Upper lobe of right lung (tissue), 1 donor: Measurements from ENCODE around the gene FKBP15. TPM values are rescaled to one million over a fixed set of nuclear protein-coding genes. Genes with fewer than 3 reads are reported as not detected.
"Not testable (repeated sequence)": the region's sequence is repeated elsewhere in the genome, so short reads cannot be mapped to it uniquely, and the experiment has no call there.

ENCODE experiments used
- ATAC-seq: fragments of 200-7000 bp; cut with Tn5 transposase; one replicate; pipeline ENCODE4 v1.9.1; 2020; ENCODE audit warnings: mild to moderate bottlenecking, moderate library complexity
- DNase-seq: peaks from one replicate; pipeline ENCODE4 v3.0.0-alpha.2; 2020
- H3K27ac ChIP-seq: fragments of 200-600 bp; one replicate; pipeline ENCODE4 v1.8.0; 2022
- H3K27me3 ChIP-seq: fragments of 200-600 bp; one replicate; pipeline ENCODE4 v1.8.0; 2022; ENCODE audit warnings: mild to moderate bottlenecking
- H3K36me3 ChIP-seq: fragments of 200-600 bp; one replicate; pipeline ENCODE4 v1.8.0; 2022
- H3K4me1 ChIP-seq: fragments of 200-600 bp; one replicate; pipeline ENCODE4 v1.8.0; 2022
- H3K4me3 ChIP-seq: fragments of 200-600 bp; one replicate; pipeline ENCODE4 v1.8.0; 2022; ENCODE audit warnings: mild to moderate bottlenecking
- H3K9me3 ChIP-seq: fragments of 200-600 bp; one replicate; pipeline ENCODE4 v1.8.0; 2022
- CTCF ChIP-seq: fragments of 200-600 bp; IDR thresholded peaks from one replicate; pipeline ENCODE4 v1.8.0; 2022; ENCODE audit warnings: antibody characterized with exemption
- intact Hi-C: fragments of 100-400 bp; cut with DNase I; formaldehyde crosslinking; loops from one replicate; pipeline ENCODE4 v1.11.0; 2022
- total RNA-seq: library from RNA; stranded (reverse); fragmentation: NEBNext Ultra II Directional; extraction: Animal tissue kit (Norgen Biotek cat#: 25700); gene quantifications from one replicate; pipeline ENCODE4 v1.2.1, GENCODE V29; 2021
- donor health status: DM: no; HTN: yes; CAD: no; lungs with severe emphysema.

Gene FKBP15
- total RNA-seq, 1 donor from 2014 or later: 60.6 TPM

DNA sequence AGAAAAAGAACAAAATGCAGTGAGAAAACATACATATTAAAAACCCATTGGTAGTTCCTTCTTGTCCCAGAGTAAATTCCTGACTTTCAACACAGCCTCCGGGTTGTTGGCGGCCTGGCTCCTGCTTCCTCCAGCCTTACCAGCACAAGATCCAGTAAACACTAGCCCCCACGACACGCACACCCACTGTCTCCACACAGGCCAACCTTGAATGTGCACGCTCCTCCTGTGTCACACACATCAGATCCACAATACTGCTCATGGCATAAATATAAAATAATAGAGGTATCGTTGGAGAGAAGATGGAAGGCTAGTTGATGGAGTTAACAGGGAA lies 72.7 kb downstream of the FKBP15 start:
- intact Hi-C loops: no loop called here
- no peak for TF ChIP-seq CTCF
- no peak overlapping the region for H3K27ac ChIP-seq

GRCh38 chr9:113143432-113144227 lies 77.4 kb downstream of the FKBP15 start:
- Histone ChIP-seq H3K9me3 (no peaks in the 10 kb centered on the region), H3K36me3 (no peaks in the 10 kb centered on the region), H3K27me3 (no peaks in the 10 kb centered on the region), H3K27ac (no peak overlapping the region), H3K4me3 (no peak overlapping the region), H3K4me1 (no peaks in the 10 kb centered on the region)
- intact Hi-C loops: no loop called here
- TF ChIP-seq CTCF: no peak
- ATAC-seq: no peak
- no peak for DNase-seq

More for the DNA sequence above, 72.7 kb downstream of the FKBP15 start:
- Histone ChIP-seq H3K27me3 (no peaks in the 10 kb centered on the region), H3K9me3 (no peaks in the 10 kb centered on the region), H3K36me3 (no peaks in the 10 kb centered on the region), H3K4me1 (peaks cover 16% of the 10 kb centered on the region), H3K4me3 (no peak overlapping the region)
- no peak for ATAC-seq
- DNase-seq: no peak

GRCh38 chr9:113140896-113141295 lies 80.2 kb downstream of the FKBP15 start:
- DNase-seq, H3K4me1 ChIP-seq, H3K36me3 ChIP-seq, ATAC-seq, H3K27me3 ChIP-seq, H3K27ac ChIP-seq, intact Hi-C loops, H3K9me3 ChIP-seq, H3K4me3 ChIP-seq: not testable (repeated sequence)

GRCh38 chr9:113139953-113140352 lies 81.1 kb downstream of the FKBP15 start:
- Histone ChIP-seq H3K4me1 (no peaks in the 10 kb centered on the region), H3K36me3 (no peaks in the 10 kb centered on the region), H3K27ac (no peak overlapping the region), H3K27me3 (no peaks in the 10 kb centered on the region), H3K4me3 (no peak overlapping the region), H3K9me3 (no peaks in the 10 kb centered on the region)
- ATAC-seq (no peak), DNase-seq (no peak)
- intact Hi-C loops: no loop called here
- TF ChIP-seq CTCF: no peak

GRCh38 chr9:113139225-113139829 lies 81.8 kb downstream of the FKBP15 start:
- Histone ChIP-seq H3K9me3 (no peaks in the 10 kb centered on the region), H3K4me3 (no peak overlapping the region), H3K4me1 (no peaks in the 10 kb centered on the region), H3K27me3 (no peaks in the 10 kb centered on the region), H3K27ac (no peak overlapping the region), H3K36me3 (no peaks in the 10 kb centered on the region)
- ATAC-seq: no peak
- TF ChIP-seq CTCF: no peak
- intact Hi-C loops: no loop called here
- no peak for DNase-seq

GRCh38 chr9:113138760-113139159 lies 82.3 kb downstream of the FKBP15 start:
- DNase-seq: no peak
- TF ChIP-seq CTCF: no peak
- H3K4me3 ChIP-seq: no peak overlapping the region

More at GRCh38 chr9:113138760-113139159, 82.3 kb downstream of the FKBP15 start:
- H3K27ac ChIP-seq: no peak overlapping the region
- H3K9me3 ChIP-seq: no peaks in the 10 kb centered on the region
- no peaks in the 10 kb centered on the region for H3K27me3 ChIP-seq
- no peaks in the 10 kb centered on the region for H3K4me1 ChIP-seq
- intact Hi-C loops: no loop called here
- no peaks in the 10 kb centered on the region for H3K36me3 ChIP-seq
- ATAC-seq: no peak
